ENCODE results near the gene GRIN2C.

GRCh38 chr17:74822335-74822938, 37.2 kb downstream of the GRIN2C start:
- no peak for TF ChIP-seq SIN3A (IDR thresholded peaks at IDR 0.05; ENCODE audit: borderline replicate concordance, insufficient read depth, low read length)
- TF ChIP-seq POLR2AphosphoS5 (IDR thresholded peaks at IDR 0.05; ENCODE audit: low read depth, low read length), result no peak
- TF ChIP-seq REST (IDR thresholded peaks at IDR 0.05; ENCODE audit: insufficient read depth in 1 of 2, low read depth in 2 of 2, low read length in 2 of 2), result no peak

Measured in PFSK-1 (cell line).